ENCODE measurements around the gene HOXD11.

HOXD11 gene

DNA sequence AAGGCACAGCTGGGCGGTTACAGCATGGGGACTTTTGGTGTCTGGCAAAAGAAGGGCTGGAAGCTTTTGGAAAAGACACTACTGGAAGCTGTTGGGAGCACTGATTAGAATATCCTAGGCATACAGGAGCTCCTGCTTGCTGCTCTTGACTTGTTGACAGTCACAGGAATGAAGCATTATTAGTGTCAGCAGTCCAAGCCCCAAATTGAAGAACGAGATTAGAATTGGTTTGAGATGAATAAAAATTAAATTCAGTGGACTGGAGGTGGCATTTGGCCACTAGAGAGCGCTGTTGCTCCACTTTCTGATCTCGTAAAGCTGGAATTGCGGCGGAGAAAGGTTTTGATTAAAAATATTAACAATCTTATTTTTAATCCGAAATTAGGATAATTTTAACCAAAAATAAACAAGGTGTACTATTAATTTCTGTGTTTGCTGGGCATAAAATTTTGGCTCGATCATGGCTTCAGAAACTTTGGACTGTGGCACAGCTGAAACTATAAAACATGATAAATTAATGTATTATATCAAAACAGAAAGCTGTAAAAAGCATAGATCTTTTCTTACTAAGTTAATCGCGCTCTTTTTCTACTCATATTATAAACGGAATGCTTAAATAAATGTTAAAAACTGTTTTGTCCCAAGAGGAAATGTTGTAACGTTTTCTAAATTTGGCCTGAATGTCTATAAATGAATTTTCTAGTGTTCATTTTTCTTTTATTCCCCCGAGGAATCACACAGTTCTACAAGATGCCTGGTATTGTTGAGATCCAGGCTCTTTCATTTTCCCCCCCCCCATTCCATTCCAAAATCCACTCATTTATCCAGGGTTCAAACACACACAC is 20.1 kb downstream of the HOXD11 start:
- Histone ChIP-seq H3K9ac (ENCODE audit: low read depth, low read length) (no peak overlapping the region), H3K27ac (ENCODE audit: low read depth, low read length) (no peak overlapping the region), H3K36me3 (ENCODE audit: insufficient read depth, low read length) (no peaks in the 10 kb centered on the region), H3K4me1 (ENCODE audit: insufficient read depth, low read length) (peaks cover 12% of the 10 kb centered on the region; the same call in 1 of the 2 replicates), H3K9me3 (ENCODE audit: insufficient read depth, low read depth, low read length) (no peaks in the 10 kb centered on the region), H3K4me3 (ENCODE audit: low read length) (no peak overlapping the region), H3K27me3 (ENCODE audit: insufficient read depth, low read length) (peaks cover 100% of the 10 kb centered on the region)
- 9% methylated on average over 6 of the region's 13 CpGs for WGBS

DNA sequence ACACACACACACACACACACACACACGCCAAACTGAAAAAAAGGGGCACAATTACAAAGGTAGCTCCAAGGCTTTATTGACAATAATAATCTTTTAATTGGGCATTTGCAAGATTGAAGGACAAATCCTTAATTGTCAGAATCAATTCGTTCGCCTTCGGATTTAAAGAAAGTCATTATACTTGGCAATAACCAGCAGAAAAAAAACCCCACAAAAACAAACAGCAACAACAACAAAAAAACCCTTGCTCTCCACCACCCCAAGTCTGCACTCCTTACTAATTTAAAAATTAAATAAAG is 20.6 kb downstream of the HOXD11 start:
- peaks cover 16% of the 10 kb centered on the region; the same call in 1 of the 2 replicates for H3K4me1 ChIP-seq (ENCODE audit: insufficient read depth, low read length)
- H3K27ac ChIP-seq (ENCODE audit: low read depth, low read length) = no peak overlapping the region
- no peak overlapping the region for H3K9ac ChIP-seq (ENCODE audit: low read depth, low read length)
- WGBS = 34% methylated on average over 3 of the region's 4 CpGs
- H3K27me3 ChIP-seq (ENCODE audit: insufficient read depth, low read length) = peaks cover 100% of the 10 kb centered on the region
- H3K4me3 ChIP-seq (ENCODE audit: low read length) = no peak overlapping the region
- H3K36me3 ChIP-seq (ENCODE audit: insufficient read depth, low read length) = no peaks in the 10 kb centered on the region
- no peaks in the 10 kb centered on the region for H3K9me3 ChIP-seq (ENCODE audit: insufficient read depth, low read depth, low read length)

DNA sequence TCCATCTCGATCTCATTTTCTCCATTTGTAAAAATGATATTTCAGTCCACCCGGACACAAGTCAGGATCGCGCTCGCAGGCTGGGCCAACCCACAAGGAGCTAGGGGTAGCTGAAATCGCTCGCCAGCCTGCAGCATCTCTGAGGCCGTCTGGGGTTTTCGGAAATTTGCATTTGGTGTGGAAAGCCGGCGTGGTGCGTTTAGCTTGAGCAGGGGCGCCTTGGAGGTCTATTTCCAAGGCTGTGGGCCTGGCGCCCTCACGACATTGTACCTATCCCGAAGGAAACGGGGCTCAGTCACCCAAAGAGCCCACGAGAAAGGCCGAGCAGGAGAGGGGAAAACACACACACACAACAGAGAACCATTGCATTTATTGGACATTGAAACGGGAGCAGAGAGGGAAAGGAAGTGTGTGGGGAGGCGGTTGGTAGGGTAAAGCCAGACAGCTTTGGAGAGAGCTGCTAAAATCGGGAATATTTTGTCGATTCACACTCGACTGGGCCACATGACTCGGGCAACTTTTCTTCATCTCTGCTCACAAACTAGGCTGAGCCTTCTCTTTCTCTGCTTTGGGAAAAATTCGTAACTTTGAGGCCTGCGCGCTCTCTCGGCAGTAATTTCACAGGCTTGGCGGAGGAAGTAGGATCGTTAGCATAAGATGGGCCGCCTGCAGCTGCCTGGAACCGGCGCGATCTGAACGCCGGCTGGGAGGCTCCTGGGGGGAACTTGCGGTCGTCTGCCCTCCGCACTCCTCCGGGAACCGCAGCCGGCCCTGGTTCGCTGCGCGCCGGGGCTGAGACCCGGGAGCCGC is 21.3 kb downstream of the HOXD11 start:
- no peak overlapping the region for H3K9ac ChIP-seq (ENCODE audit: low read depth, low read length)
- 3% methylated on average over 49 of the region's 49 CpGs for WGBS
- H3K27ac ChIP-seq (ENCODE audit: low read depth, low read length) = no peak overlapping the region
- peaks cover 16% of the 10 kb centered on the region; the same call in 1 of the 2 replicates for H3K4me1 ChIP-seq (ENCODE audit: insufficient read depth, low read length)
- H3K27me3 ChIP-seq (ENCODE audit: insufficient read depth, low read length) = peaks cover 100% of the 10 kb centered on the region
- peak overlapping the region; percentile 14; the same call in 1 of the 2 replicates for H3K4me3 ChIP-seq (ENCODE audit: low read length)
- no peaks in the 10 kb centered on the region for H3K36me3 ChIP-seq (ENCODE audit: insufficient read depth, low read length)
- no peaks in the 10 kb centered on the region for H3K9me3 ChIP-seq (ENCODE audit: insufficient read depth, low read depth, low read length)

DNA sequence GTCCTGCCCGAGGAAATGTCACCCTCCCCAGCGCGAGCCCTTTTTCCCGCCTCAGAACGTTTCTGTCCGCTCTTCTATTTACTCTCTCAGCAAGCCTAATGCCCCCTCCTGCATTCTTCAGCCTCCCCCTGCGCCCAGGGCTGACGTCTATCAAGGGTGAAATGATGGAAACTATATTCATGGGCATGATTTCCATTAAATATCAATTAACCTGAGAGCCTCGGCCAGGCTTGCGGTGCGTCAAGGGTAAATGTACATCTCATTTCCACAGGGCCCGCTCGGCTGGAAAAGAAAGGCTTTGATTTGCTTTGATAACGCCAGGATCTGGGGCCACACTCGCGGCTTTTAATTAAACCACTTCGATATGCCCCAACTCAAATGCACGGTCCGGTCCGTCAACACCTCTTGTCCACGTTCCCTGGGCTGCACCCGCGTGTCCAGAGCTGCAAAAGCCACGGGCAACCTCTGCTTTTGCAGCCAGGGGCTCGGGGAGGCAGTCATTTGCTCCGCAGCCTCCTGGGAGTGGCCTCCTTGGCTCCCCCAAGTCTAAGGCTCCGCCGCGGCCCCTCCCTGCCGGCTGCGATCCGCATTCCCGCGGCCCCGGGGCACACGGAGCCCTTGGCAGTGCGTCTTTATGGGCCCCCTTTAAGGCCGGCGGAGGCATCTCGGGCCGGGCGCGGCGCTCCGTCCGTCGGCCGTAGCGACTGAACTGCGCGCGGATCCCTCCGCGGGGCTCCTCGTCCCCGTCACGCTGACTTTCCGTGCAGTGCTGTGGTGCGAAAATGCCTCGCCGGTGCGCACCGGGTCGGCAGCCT is 22.1 kb downstream of the HOXD11 start, which contains the start of gene HOXD8:
TSS of gene HOXD8 (plus strand) at position 724 of the 815 bp plus-strand sequence. CDS start 662 bp downstream, outside the sequence.
- H3K4me1 ChIP-seq (ENCODE audit: insufficient read depth, low read length) = peaks cover 16% of the 10 kb centered on the region; the same call in 1 of the 2 replicates
- peaks cover 100% of the 10 kb centered on the region for H3K27me3 ChIP-seq (ENCODE audit: insufficient read depth, low read length)
- no peak within 1 kb of the TSS for H3K9ac ChIP-seq (ENCODE audit: low read depth, low read length)
- H3K27ac ChIP-seq (ENCODE audit: low read depth, low read length) = no peak within 1 kb of the TSS
- H3K9me3 ChIP-seq (ENCODE audit: insufficient read depth, low read depth, low read length) = no peaks in the 10 kb centered on the region
- H3K36me3 ChIP-seq (ENCODE audit: insufficient read depth, low read length) = no peaks in the 10 kb centered on the region
- under 1% methylated on average over 61 of the region's 64 CpGs for WGBS
- H3K4me3 ChIP-seq (ENCODE audit: low read length) = peak within 1 kb of the TSS; percentile 14; the same call in 1 of the 2 replicates

DNA sequence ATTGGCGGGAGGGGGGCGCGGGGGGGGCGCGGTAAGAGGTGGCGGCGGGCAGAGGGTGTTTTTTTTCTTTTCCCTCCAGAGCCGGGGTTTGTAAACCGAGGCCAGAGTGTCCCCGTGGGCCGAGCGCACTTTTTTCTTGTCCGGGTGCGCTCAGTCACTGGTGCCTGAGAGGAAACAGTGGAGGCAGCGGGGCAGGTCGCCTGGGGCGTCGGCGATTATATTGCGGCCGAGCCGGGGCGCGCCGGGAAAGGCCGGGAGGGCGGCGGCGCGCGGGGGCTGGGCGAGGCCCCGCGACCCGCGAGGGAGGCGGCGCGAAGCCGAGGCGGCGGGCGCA is 22.7 kb downstream of the HOXD11 start:
- Histone ChIP-seq H3K36me3 (ENCODE audit: insufficient read depth, low read length) (no peaks in the 10 kb centered on the region), H3K4me1 (ENCODE audit: insufficient read depth, low read length) (peaks cover 16% of the 10 kb centered on the region; the same call in 1 of the 2 replicates), H3K27me3 (ENCODE audit: insufficient read depth, low read length) (peaks cover 100% of the 10 kb centered on the region), H3K4me3 (ENCODE audit: low read length) (no peak overlapping the region), H3K27ac (ENCODE audit: low read depth, low read length) (no peak overlapping the region), H3K9ac (ENCODE audit: low read depth, low read length) (no peak overlapping the region), H3K9me3 (ENCODE audit: insufficient read depth, low read depth, low read length) (no peaks in the 10 kb centered on the region)
- under 1% methylated on average over 43 of the region's 43 CpGs for WGBS

DNA sequence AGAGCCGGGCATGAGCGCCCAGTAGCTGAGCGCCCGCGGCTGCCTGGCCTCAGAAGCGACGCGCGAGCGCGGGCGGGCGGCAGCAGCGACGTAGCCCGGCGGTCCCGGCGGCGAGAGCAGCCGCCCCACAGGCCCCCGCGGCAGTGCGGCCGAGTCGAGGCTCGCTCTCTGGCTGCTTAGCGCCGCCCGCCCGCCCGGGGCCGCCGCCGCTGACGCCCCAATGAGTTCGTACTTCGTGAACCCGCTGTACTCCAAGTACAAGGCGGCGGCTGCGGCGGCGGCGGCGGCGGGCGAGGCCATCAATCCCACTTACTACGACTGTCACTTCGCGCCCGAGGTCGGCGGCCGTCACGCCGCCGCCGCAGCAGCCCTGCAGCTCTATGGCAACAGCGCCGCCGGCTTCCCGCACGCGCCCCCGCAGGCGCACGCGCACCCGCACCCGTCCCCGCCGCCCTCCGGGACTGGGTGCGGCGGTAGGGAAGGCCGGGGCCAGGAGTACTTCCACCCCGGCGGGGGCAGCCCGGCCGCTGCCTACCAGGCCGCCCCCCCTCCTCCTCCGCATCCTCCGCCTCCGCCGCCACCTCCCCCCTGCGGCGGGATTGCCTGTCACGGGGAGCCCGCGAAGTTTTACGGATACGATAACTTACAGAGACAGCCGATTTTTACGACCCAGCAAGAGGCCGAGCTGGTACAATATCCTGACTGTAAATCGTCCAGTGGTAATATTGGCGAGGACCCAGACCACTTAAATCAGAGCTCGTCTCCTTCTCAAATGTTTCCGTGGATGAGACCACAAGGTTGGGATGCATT is 23.3 kb downstream of the HOXD11 start:
- WGBS = under 1% methylated on average over 100 of the region's 100 CpGs
- Histone ChIP-seq H3K36me3 (ENCODE audit: insufficient read depth, low read length) (no peaks in the 10 kb centered on the region), H3K9me3 (ENCODE audit: insufficient read depth, low read depth, low read length) (no peaks in the 10 kb centered on the region), H3K4me1 (ENCODE audit: insufficient read depth, low read length) (peaks cover 16% of the 10 kb centered on the region; the same call in 1 of the 2 replicates), H3K4me3 (ENCODE audit: low read length) (no peak overlapping the region), H3K27me3 (ENCODE audit: insufficient read depth, low read length) (peaks cover 100% of the 10 kb centered on the region), H3K9ac (ENCODE audit: low read depth, low read length) (no peak overlapping the region), H3K27ac (ENCODE audit: low read depth, low read length) (no peak overlapping the region)

DNA sequence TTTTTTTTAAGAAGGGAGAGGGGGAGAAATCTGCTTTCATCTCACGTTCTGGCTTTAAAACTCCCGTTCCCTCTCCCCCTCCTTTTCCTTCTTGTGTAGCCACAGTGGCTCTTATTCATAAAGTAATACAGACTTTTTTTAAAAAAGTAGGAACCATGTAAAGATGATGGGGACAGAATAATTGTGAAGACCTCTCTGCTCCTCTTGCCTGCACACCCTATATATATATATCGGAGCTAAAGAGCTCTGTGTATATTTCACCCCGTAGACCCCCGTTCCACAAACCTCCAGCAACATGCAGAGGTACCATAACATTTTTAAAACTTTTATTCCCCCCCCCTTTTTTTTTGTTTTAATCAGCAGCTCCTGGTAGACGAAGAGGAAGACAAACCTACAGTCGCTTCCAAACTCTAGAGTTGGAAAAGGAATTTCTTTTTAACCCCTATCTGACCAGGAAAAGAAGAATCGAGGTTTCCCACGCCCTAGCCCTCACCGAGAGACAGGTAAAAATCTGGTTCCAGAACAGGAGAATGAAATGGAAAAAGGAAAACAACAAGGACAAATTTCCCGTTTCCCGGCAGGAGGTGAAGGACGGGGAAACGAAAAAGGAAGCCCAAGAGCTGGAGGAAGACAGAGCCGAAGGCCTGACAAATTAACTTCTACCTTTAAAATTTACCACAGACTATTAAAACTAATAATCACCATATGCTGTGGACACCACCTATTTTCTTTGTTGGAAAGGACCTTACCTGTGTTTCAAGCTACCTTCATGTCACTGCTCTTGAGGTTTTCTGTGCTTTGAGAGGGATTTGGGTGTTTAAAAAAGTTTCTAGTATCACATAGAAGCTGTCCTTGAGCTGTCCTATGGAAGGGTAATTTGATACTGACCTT is 24.1 kb downstream of the HOXD11 start:
- Histone ChIP-seq H3K9ac (ENCODE audit: low read depth, low read length) (no peak overlapping the region), H3K4me1 (ENCODE audit: insufficient read depth, low read length) (peaks cover 16% of the 10 kb centered on the region; the same call in 1 of the 2 replicates), H3K36me3 (ENCODE audit: insufficient read depth, low read length) (no peaks in the 10 kb centered on the region), H3K4me3 (ENCODE audit: low read length) (no peak overlapping the region), H3K27ac (ENCODE audit: low read depth, low read length) (no peak overlapping the region), H3K27me3 (ENCODE audit: insufficient read depth, low read length) (peaks cover 100% of the 10 kb centered on the region), H3K9me3 (ENCODE audit: insufficient read depth, low read depth, low read length) (no peaks in the 10 kb centered on the region)
- 21% methylated on average over 11 of the region's 15 CpGs for WGBS

DNA sequence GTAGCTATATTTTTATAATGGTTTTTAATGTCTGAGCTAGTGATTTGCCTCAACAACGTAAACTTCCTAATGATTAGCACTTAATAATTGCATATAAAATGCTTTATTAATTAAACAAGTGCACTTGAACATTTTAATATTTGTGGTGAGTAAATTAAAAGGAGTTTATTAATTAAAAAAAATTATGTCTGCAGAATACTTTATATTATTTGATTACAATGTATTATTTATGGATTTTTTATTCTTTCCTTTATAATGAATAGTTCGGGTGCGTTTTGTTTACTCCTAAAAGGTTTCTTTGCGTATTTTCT is 24.7 kb downstream of the HOXD11 start:
- H3K27me3 ChIP-seq (ENCODE audit: insufficient read depth, low read length) = peaks cover 100% of the 10 kb centered on the region

DNA sequence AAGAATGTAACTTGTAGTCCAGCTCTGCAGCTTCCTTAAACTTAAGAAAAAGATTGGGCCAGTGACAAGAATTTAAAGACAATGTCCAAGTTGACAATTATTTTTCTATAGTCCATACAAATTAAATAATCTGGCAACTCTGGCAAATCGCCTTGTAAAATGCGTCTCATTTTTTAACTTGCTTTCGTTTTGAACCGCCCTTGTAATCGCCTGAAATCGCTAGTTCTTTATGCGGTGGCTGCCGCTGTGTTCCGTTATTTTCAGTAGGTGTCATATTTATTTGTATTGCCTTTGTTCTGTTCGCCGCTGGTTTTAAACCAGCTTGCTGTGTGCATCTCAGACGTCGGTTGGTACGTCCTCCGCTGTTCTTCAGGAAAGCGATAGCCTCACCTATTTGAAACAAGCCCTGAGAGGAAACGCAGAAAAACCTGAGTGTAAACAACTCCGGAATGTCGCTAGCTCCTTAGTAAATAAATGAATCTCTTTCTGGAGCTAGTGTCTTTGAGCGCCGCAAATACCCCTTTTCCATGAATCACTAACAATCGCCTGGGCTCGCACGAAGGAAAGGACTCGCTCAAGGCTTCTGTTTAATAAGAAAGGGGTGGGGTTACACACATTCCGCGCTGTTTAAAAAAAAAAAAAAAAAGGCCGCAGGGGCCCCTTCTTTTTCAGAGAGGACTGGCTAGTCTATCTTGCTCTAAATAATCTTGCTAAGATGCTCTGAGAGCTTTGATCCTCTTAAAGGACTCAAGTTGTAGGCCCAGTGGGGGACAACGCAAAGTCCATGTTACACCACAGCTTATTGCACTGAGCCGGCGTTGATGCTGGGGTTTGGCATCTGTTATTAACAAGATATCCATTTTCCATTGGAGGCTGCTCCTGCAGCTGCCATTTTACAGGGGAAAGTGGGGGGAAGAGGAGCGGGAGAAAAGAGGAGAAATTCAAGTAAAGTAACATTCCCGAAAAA is 25.4 kb downstream of the HOXD11 start:
- peaks cover 16% of the 10 kb centered on the region; the same call in 1 of the 2 replicates for H3K4me1 ChIP-seq (ENCODE audit: insufficient read depth, low read length)
- WGBS = 2% methylated on average over 32 of the region's 33 CpGs
- no peak overlapping the region for H3K4me3 ChIP-seq (ENCODE audit: low read length)
- H3K27ac ChIP-seq (ENCODE audit: low read depth, low read length) = no peak overlapping the region
- no peaks in the 10 kb centered on the region for H3K9me3 ChIP-seq (ENCODE audit: insufficient read depth, low read depth, low read length)
- no peak overlapping the region for H3K9ac ChIP-seq (ENCODE audit: low read depth, low read length)
- no peaks in the 10 kb centered on the region for H3K36me3 ChIP-seq (ENCODE audit: insufficient read depth, low read length)
- peaks cover 100% of the 10 kb centered on the region for H3K27me3 ChIP-seq (ENCODE audit: insufficient read depth, low read length)

More for the DNA sequence above, 24.7 kb downstream of the HOXD11 start:
- H3K4me1 ChIP-seq (ENCODE audit: insufficient read depth, low read length) = peaks cover 16% of the 10 kb centered on the region; the same call in 1 of the 2 replicates
- no peak overlapping the region for H3K27ac ChIP-seq (ENCODE audit: low read depth, low read length)
- WGBS = 26% methylated on average over 3 of the region's 4 CpGs
- no peak overlapping the region for H3K9ac ChIP-seq (ENCODE audit: low read depth, low read length)
- H3K9me3 ChIP-seq (ENCODE audit: insufficient read depth, low read depth, low read length) = no peaks in the 10 kb centered on the region
- H3K4me3 ChIP-seq (ENCODE audit: low read length) = no peak overlapping the region
- no peaks in the 10 kb centered on the region for H3K36me3 ChIP-seq (ENCODE audit: insufficient read depth, low read length)
